ENCODE data around the gene ANKRD44.

ANKRD44 gene

DNA sequence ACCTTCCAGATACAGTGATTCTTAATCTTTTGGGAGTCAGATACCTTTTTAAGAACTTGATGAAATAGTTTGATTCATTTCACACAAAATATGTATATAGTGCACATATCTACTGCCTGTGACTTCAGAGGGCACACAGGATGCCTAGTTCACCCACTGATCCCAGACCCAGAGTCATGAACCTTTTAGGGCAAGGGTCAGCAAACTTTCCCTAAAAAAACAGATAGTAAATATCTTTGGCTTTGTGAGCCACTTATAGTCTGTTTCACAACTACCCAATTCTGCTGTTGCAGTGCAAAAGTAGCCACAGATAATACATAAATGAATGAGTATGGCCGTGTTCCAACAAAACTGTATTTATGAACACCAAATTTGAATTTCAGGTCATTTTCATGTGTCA is 124.9 kb downstream of the ANKRD44 start:
- Histone ChIP-seq H3K9me2 (replicated peaks; ENCODE audit: control insufficient read depth, low read length) (no peaks in the 10 kb centered on the region), H3K36me3 (ENCODE audit: control insufficient read depth, low read length) (peaks cover 36% of the 10 kb centered on the region), H3F3A (ENCODE audit: control insufficient read depth, insufficient read depth) (no peaks in the 10 kb centered on the region), H4K20me1 (ENCODE audit: control insufficient read depth, insufficient read depth, low read depth, low read length) (no peaks in the 10 kb centered on the region), H3K4me2 (ENCODE audit: low read length) (no peak overlapping the region), H3K27me3 (ENCODE audit: control insufficient read depth, low read length) (no peaks in the 10 kb centered on the region), H3K27ac (ENCODE audit: low read depth, low read length) (no peak overlapping the region), H3K4me3 (ENCODE audit: low read length) (no peak overlapping the region), H3K9me3 (ENCODE audit: control insufficient read depth, insufficient read depth, low read length) (no peaks in the 10 kb centered on the region), H3K79me2 (ENCODE audit: control insufficient read depth, low read length) (peaks cover 22% of the 10 kb centered on the region), H3K4me1 (ENCODE audit: control insufficient read depth, low read length) (no peaks in the 10 kb centered on the region)
- TF ChIP-seq EZH2phosphoT487 (IDR thresholded peaks at IDR 0.05; ENCODE audit: borderline replicate concordance, low read length) = no peak
- TF ChIP-seq, protein P1, sequence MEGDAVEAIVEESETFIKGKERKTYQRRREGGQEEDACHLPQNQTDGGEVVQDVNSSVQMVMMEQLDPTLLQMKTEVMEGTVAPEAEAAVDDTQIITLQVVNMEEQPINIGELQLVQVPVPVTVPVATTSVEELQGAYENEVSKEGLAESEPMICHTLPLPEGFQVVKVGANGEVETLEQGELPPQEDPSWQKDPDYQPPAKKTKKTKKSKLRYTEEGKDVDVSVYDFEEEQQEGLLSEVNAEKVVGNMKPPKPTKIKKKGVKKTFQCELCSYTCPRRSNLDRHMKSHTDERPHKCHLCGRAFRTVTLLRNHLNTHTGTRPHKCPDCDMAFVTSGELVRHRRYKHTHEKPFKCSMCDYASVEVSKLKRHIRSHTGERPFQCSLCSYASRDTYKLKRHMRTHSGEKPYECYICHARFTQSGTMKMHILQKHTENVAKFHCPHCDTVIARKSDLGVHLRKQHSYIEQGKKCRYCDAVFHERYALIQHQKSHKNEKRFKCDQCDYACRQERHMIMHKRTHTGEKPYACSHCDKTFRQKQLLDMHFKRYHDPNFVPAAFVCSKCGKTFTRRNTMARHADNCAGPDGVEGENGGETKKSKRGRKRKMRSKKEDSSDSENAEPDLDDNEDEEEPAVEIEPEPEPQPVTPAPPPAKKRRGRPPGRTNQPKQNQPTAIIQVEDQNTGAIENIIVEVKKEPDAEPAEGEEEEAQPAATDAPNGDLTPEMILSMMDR (IDR thresholded peaks at IDR 0.05; ENCODE audit: low read depth, low read length, poor library complexity, severe bottlenecking) = no peak

DNA sequence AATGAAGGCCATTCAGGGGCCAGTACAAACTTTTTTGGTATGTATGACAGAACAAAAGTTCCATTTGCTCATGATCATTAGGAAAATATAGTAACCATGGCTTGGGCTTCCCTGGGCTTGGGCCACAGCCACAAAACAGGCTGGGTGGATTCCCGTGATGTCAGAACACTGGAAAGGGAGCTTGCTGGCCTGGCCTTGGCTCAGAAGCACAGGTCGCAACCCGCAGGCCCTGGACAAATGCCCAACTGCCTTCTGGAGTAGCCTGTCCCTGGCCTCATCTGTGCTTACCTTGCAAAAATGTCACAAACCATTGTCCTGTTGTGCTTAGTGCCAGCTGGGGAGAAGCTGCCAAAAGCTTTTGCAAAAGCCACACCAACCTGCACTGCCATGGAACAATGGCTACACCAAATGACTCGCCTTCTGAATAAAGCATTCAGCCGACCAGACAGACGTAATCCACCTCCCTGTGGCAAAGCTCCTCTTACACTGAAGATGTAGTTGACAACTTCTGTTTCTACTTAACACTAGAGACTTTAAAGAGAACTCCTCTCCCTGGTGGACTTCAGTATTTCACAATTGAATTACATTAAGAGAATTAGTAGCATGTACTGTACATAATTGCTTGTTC is 125.5 kb downstream of the ANKRD44 start:
- Histone ChIP-seq H3K4me2 (ENCODE audit: low read length) (no peak overlapping the region), H3K79me2 (ENCODE audit: control insufficient read depth, low read length) (peaks cover 20% of the 10 kb centered on the region), H4K20me1 (ENCODE audit: control insufficient read depth, insufficient read depth, low read depth, low read length) (no peaks in the 10 kb centered on the region), H3K9me2 (replicated peaks; ENCODE audit: control insufficient read depth, low read length) (no peaks in the 10 kb centered on the region), H3F3A (ENCODE audit: control insufficient read depth, insufficient read depth) (no peaks in the 10 kb centered on the region), H3K9me3 (ENCODE audit: control insufficient read depth, insufficient read depth, low read length) (no peaks in the 10 kb centered on the region), H3K4me1 (ENCODE audit: control insufficient read depth, low read length) (no peaks in the 10 kb centered on the region), H3K4me3 (ENCODE audit: low read length) (no peak overlapping the region), H3K27me3 (ENCODE audit: control insufficient read depth, low read length) (no peaks in the 10 kb centered on the region), H3K36me3 (ENCODE audit: control insufficient read depth, low read length) (peaks cover 38% of the 10 kb centered on the region), H3K27ac (ENCODE audit: low read depth, low read length) (no peak overlapping the region)
- TF ChIP-seq, protein P1 (IDR thresholded peaks at IDR 0.05; ENCODE audit: low read depth, low read length, poor library complexity, severe bottlenecking) = no peak
- TF ChIP-seq EZH2phosphoT487 (IDR thresholded peaks at IDR 0.05; ENCODE audit: borderline replicate concordance, low read length) = no peak

DNA sequence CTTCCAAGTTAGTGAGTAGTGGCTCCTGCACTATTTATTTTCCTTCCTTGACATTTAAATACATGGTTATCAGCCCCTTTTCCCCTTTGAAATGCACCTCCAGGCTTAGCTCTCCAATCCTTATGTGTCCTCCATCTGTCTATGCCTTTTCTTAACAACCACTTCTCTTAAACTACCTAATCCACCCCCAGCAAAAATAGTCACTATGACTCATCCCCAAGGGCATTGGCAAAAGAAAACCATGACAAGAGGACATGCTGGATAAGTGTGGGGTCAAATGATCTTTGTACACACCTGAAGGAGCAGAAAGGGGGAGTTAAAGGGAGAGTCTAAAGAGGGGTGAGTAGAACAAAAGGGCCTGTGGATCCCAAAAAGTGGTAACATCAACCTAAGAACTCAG is 127.2 kb downstream of the ANKRD44 start:
- TF ChIP-seq EZH2phosphoT487 (IDR thresholded peaks at IDR 0.05; ENCODE audit: borderline replicate concordance, low read length) = no peak
- TF ChIP-seq, protein P1 (IDR thresholded peaks at IDR 0.05; ENCODE audit: low read depth, low read length, poor library complexity, severe bottlenecking) = no peak
- no peak overlapping the region for H3K4me3 ChIP-seq (ENCODE audit: low read length)
- H3K4me2 ChIP-seq (ENCODE audit: low read length) = no peak overlapping the region
- H3K4me1 ChIP-seq (ENCODE audit: control insufficient read depth, low read length) = no peaks in the 10 kb centered on the region
- no peaks in the 10 kb centered on the region for H3K9me2 ChIP-seq (replicated peaks; ENCODE audit: control insufficient read depth, low read length)
- no peaks in the 10 kb centered on the region for H3F3A ChIP-seq (ENCODE audit: control insufficient read depth, insufficient read depth)
- no peaks in the 10 kb centered on the region for H4K20me1 ChIP-seq (ENCODE audit: control insufficient read depth, insufficient read depth, low read depth, low read length)
- H3K27ac ChIP-seq (ENCODE audit: low read depth, low read length) = no peak overlapping the region
- H3K9me3 ChIP-seq (ENCODE audit: control insufficient read depth, insufficient read depth, low read length) = no peaks in the 10 kb centered on the region
- no peaks in the 10 kb centered on the region for H3K27me3 ChIP-seq (ENCODE audit: control insufficient read depth, low read length)
- peaks cover 45% of the 10 kb centered on the region for H3K36me3 ChIP-seq (ENCODE audit: control insufficient read depth, low read length)
- peaks cover 3% of the 10 kb centered on the region for H3K79me2 ChIP-seq (ENCODE audit: control insufficient read depth, low read length)

Data from DOHH2 (cell line).